Measurements from ENCODE around the gene DRAXIN. TPM values are rescaled to one million over a fixed set of nuclear protein-coding genes. Genes with fewer than 3 reads are reported as not detected.

Gene DRAXIN
- total RNA-seq, 1 donor from 2014 or later: 0.04 TPM

GRCh38 chr1:11766429-11766776, 74.9 kb downstream of the DRAXIN start:
- ATAC-seq: no peak

- no peak for ATAC-seq
Observed at GRCh38 chr1:11767922-11768704, 76.6 kb downstream of the DRAXIN start.

- ATAC-seq: no peak
Observed at GRCh38 chr1:11768821-11769220, 77.3 kb downstream of the DRAXIN start.

- no peak for ATAC-seq
Observed at GRCh38 chr1:11769274-11769673, 77.8 kb downstream of the DRAXIN start.

GRCh38 chr1:11770011-11770410, 78.5 kb downstream of the DRAXIN start:
- ATAC-seq: no peak

DNA sequence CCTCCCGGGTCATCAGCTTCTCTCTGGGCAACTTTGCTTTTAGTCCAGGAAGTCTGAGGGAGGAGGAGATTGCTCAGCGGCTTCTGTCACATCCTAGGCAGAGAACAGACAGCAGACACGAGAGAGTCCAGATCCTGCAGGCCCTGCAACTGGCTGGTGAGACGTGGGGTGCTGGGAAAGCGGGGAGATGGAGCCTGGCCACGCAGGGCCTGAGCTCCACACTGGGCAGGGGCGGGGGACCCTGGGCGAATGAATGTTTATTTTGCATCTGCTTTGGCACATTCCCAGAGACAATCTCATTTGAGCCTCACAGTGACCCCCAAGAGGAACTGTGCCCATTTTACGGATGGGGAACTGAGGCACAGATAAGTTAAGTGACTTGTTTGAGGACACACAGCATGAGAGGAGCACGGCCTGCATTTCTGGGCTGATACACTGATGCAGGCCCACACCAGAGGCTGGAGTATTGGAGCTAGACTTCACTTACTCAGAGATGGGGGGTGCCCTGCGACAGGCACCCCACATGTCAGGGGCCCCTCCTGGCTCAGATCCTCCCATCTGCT, 80.1 kb downstream of the DRAXIN start:
- no peak for ATAC-seq

DNA sequence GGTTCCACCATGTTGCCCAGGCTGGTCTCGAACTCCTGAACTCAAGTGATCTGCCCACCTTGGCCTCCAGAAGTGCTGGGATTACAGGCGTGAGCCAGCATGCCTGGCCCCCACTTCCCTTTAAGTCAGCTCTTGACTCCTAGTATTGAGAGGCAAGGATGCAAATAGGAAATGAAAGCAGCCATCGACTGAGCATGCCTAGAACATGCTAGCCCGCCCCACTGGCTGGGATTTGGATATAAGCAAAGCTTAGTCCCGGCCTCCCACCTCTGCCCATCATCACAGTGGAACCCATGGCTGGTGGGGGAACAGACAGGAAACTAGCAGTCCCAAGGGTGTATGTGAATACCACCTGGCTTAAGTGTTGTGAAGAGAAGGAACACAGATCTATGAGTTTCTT, 80.9 kb downstream of the DRAXIN start:
- ATAC-seq: no peak

- no peak for ATAC-seq
Observed at GRCh38 chr1:11774753-11775152, 83.2 kb downstream of the DRAXIN start.

Other genes with a start within 250 kb of the DRAXIN start
- gene DISP3, start 212.6 kb upstream of the DRAXIN start, total RNA-seq: not detected
- 5.9 TPM for gene FBXO2, start 37.3 kb upstream of the DRAXIN start, total RNA-seq
- gene FBXO44, start 36.8 kb upstream of the DRAXIN start, total RNA-seq: 6.4 TPM
- 6.2 TPM for gene FBXO6, start 27.5 kb upstream of the DRAXIN start, total RNA-seq
- 15.8 TPM for gene MAD2L2, start 10.6 kb upstream of the DRAXIN start, total RNA-seq
- gene AGTRAP, start 44.4 kb downstream of the DRAXIN start, total RNA-seq: 50.4 TPM
- gene C1orf167, start 70.5 kb downstream of the DRAXIN start, total RNA-seq: 0.84 TPM
- 21.3 TPM for gene MTHFR, start 114.3 kb downstream of the DRAXIN start, total RNA-seq
- gene CLCN6, start 114.5 kb downstream of the DRAXIN start, total RNA-seq: 6.9 TPM
- not detected for gene NPPA, start 156.1 kb downstream of the DRAXIN start, total RNA-seq
- not detected for gene NPPB, start 167.2 kb downstream of the DRAXIN start, total RNA-seq
- gene KIAA2013, start 234.7 kb downstream of the DRAXIN start, total RNA-seq: 26.3 TPM
- 26.5 TPM for gene PLOD1, start 243.0 kb downstream of the DRAXIN start, total RNA-seq